ENCODE results near the gene PHLDA1.

GRCh38 chr12:75979181-75979580, 52.4 kb downstream of the PHLDA1 start:
- TF ChIP-seq ZNF580 (CRISPR knock-in tag; IDR thresholded peaks at IDR 0.05; ENCODE audit: borderline replicate concordance, low read depth): no peak
- TF ChIP-seq, protein P1, sequence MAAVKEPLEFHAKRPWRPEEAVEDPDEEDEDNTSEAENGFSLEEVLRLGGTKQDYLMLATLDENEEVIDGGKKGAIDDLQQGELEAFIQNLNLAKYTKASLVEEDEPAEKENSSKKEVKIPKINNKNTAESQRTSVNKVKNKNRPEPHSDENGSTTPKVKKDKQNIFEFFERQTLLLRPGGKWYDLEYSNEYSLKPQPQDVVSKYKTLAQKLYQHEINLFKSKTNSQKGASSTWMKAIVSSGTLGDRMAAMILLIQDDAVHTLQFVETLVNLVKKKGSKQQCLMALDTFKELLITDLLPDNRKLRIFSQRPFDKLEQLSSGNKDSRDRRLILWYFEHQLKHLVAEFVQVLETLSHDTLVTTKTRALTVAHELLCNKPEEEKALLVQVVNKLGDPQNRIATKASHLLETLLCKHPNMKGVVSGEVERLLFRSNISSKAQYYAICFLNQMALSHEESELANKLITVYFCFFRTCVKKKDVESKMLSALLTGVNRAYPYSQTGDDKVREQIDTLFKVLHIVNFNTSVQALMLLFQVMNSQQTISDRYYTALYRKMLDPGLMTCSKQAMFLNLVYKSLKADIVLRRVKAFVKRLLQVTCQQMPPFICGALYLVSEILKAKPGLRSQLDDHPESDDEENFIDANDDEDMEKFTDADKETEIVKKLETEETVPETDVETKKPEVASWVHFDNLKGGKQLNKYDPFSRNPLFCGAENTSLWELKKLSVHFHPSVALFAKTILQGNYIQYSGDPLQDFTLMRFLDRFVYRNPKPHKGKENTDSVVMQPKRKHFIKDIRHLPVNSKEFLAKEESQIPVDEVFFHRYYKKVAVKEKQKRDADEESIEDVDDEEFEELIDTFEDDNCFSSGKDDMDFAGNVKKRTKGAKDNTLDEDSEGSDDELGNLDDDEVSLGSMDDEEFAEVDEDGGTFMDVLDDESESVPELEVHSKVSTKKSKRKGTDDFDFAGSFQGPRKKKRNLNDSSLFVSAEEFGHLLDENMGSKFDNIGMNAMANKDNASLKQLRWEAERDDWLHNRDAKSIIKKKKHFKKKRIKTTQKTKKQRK (IDR thresholded peaks at IDR 0.05; ENCODE audit: low read length): no peak
- TF ChIP-seq NONO (IDR thresholded peaks at IDR 0.05): no peak
- TF ChIP-seq NONO (CRISPR knock-in tag; conservative IDR thresholded peaks at IDR 0.05): no peak
- no peak for TF ChIP-seq TARDBP (CRISPR knock-in tag; IDR thresholded peaks at IDR 0.05)
- TF ChIP-seq NR2C2 (CRISPR knock-in tag; IDR thresholded peaks at IDR 0.05; ENCODE audit: borderline replicate concordance): no peak
